ENCODE results near the gene DPYD. TPM values are rescaled to one million over a fixed set of nuclear protein-coding genes. Genes with fewer than 3 reads are reported as not detected.

The DPYD gene
- total and polyA plus RNA-seq, 12 donors = 4.1 to 22.0 (median 7.0) TPM

- H3K4me1 ChIP-seq = no peaks in the 10 kb centered on the region
- peaks cover 0 to 8% (median 3%) of the 10 kb centered on the region in 11 donors for H3K9me3 ChIP-seq
- no peaks in the 10 kb centered on the region for H3K36me3 ChIP-seq
- no peak for DNase-seq
- H3K4me3 ChIP-seq = no peak overlapping the region
- TF ChIP-seq, protein P1, sequence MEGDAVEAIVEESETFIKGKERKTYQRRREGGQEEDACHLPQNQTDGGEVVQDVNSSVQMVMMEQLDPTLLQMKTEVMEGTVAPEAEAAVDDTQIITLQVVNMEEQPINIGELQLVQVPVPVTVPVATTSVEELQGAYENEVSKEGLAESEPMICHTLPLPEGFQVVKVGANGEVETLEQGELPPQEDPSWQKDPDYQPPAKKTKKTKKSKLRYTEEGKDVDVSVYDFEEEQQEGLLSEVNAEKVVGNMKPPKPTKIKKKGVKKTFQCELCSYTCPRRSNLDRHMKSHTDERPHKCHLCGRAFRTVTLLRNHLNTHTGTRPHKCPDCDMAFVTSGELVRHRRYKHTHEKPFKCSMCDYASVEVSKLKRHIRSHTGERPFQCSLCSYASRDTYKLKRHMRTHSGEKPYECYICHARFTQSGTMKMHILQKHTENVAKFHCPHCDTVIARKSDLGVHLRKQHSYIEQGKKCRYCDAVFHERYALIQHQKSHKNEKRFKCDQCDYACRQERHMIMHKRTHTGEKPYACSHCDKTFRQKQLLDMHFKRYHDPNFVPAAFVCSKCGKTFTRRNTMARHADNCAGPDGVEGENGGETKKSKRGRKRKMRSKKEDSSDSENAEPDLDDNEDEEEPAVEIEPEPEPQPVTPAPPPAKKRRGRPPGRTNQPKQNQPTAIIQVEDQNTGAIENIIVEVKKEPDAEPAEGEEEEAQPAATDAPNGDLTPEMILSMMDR (IDR thresholded peaks at IDR 0.05) = no peak
- no peak for ATAC-seq
- no peaks in the 10 kb centered on the region for H3K27me3 ChIP-seq
- no peak overlapping the region for H3K27ac ChIP-seq
- intact Hi-C loops (cut with DNase I) = no loop called here
Measured at GRCh38 chr1:97727029-97727428, 193.8 kb downstream of the DPYD start.

DNA sequence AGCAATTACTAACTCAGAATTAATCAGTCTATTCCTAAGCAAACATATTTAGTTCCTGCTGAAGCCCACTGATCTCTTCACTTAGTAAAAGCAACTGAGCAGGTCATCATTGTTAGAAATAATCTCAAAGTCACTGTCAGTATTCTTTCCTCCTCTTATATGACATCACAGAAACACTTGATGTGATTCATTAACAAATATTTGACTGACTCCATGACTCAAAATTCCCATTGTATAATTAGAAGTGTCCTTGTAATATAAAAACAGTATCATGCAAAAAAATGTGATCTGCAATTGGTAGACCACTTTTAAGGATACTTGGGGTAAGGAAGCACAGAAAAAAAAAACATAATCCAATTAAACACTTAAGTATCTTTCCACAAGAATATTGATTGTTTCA lies 194.4 kb downstream of the DPYD start:
- ATAC-seq (no peak), DNase-seq (no peak)
- peaks cover 0 to 8% (median 3%) of the 10 kb centered on the region in 11 donors for H3K9me3 ChIP-seq
- no peaks in the 10 kb centered on the region for H3K27me3 ChIP-seq
- TF ChIP-seq, protein P1 (IDR thresholded peaks at IDR 0.05) = no peak
- H3K36me3 ChIP-seq = peaks cover 0 to 5% (median 0%) of the 10 kb centered on the region in 9 donors
- intact Hi-C loops (cut with DNase I) = no loop called here
- H3K27ac ChIP-seq = no peak overlapping the region
- no peak overlapping the region for H3K4me3 ChIP-seq
- no peaks in the 10 kb centered on the region for H3K4me1 ChIP-seq

GRCh38 chr1:97721221-97721620 lies 199.6 kb downstream of the DPYD start:
- Histone ChIP-seq H3K27ac (no peak overlapping the region), H3K36me3 (peaks cover 0 to 54% (median 5%) of the 10 kb centered on the region in 9 donors), H3K27me3 (no peaks in the 10 kb centered on the region), H3K9me3 (peaks cover 0 to 8% (median 3%) of the 10 kb centered on the region in 11 donors), H3K4me1 (no peaks in the 10 kb centered on the region), H3K4me3 (no peak overlapping the region)
- 90 to 91% methylated on average over 2 of the region's 2 CpGs for WGBS, 2 donors
- ATAC-seq (no peak), DNase-seq (no peak)
- TF ChIP-seq, protein P1 (IDR thresholded peaks at IDR 0.05) = no peak
- intact Hi-C loops (cut with DNase I) = no loop called here

DNA sequence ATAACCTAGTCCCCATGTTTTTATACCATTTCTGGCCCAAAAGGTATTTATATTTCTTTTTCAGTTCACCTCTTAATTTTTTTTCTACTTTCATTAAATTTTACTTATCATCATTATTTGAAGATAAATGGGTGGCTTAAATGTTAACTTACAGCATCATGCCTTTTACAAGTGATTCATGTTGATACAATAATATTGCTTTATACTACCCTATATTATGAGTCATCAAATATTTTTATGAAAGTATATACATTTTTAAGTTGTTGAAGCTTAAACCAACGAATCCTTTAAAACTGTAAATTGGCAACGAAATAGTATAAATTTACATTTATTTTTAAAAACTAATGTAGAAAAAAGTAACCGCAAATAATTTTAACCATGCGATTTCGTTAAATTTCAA lies 207.9 kb downstream of the DPYD start:
- intact Hi-C loops (cut with DNase I) = no loop called here
- Histone ChIP-seq H3K27me3 (no peaks in the 10 kb centered on the region), H3K36me3 (peaks cover 0 to 20% (median 0%) of the 10 kb centered on the region in 9 donors), H3K9me3 (no peaks in the 10 kb centered on the region), H3K4me3 (no peak overlapping the region), H3K27ac (no peak overlapping the region), H3K4me1 (no peaks in the 10 kb centered on the region)
- ATAC-seq = no peak
- TF ChIP-seq, protein P1 (IDR thresholded peaks at IDR 0.05) = no peak
- no peak for DNase-seq
- WGBS, 2 donors = 86 to 93% methylated on average over 5 of the region's 5 CpGs

Data from heart right ventricle (tissue), 16 donors.